ENCODE measurements around the gene BRD4. TPM values are rescaled to one million over a fixed set of nuclear protein-coding genes. Genes with fewer than 3 reads are reported as not detected.

BRD4 gene
- total and polyA plus RNA-seq, 2 donors from 2014 or later = 14.3 to 107 TPM

- H3K27me3 ChIP-seq (ENCODE audit: control insufficient read depth, insufficient read depth, low read length) = no peaks in the 10 kb centered on the region
- no peak overlapping the region for H3K9ac ChIP-seq (ENCODE audit: low read length in 3 of 3)
- H3K4me1 ChIP-seq (ENCODE audit: control insufficient read depth in 2 of 3, insufficient read depth in 2 of 3, low read depth in 1 of 3, low read length in 3 of 3) = peaks cover 0 to 66% (median 65%) of the 10 kb centered on the region in 3 donors
- H3K36me3 ChIP-seq (ENCODE audit: control insufficient read depth in 2 of 3, insufficient read depth in 3 of 3, low read length in 3 of 3) = no peaks in the 10 kb centered on the region
- TF ChIP-seq CTCF (IDR thresholded peaks at IDR 0.05; ENCODE audit: borderline replicate concordance, extremely low read depth, insufficient read depth) = no peak
- no peak for DNase-seq
- no peak overlapping the region for H3K27ac ChIP-seq (ENCODE audit: low read depth in 2 of 2, low read length in 2 of 2)
- FAIRE-seq = no peak
- H3K4me3 ChIP-seq (ENCODE audit: low read length in 3 of 3) = no peak overlapping the region
- intact Hi-C loops (cut with DNase I) = no loop called here
- H3K9me3 ChIP-seq (ENCODE audit: control insufficient read depth in 2 of 3, insufficient read depth in 1 of 3, low read length in 3 of 3) = no peaks in the 10 kb centered on the region
Measured at GRCh38 chr19:15285896-15286591, 46.3 kb downstream of the BRD4 start.

GRCh38 chr19:15284896-15285295, 47.4 kb downstream of the BRD4 start:
- peaks cover 0 to 74% (median 71%) of the 10 kb centered on the region in 3 donors for H3K4me1 ChIP-seq (ENCODE audit: control insufficient read depth in 2 of 3, insufficient read depth in 2 of 3, low read depth in 1 of 3, low read length in 3 of 3)
- no peak for DNase-seq
- FAIRE-seq = no peak
- H3K4me3 ChIP-seq (ENCODE audit: low read length in 3 of 3) = peak overlapping the region in 1 of 3 donors; percentile 29
- H3K36me3 ChIP-seq (ENCODE audit: control insufficient read depth in 2 of 3, insufficient read depth in 3 of 3, low read length in 3 of 3) = no peaks in the 10 kb centered on the region
- no peaks in the 10 kb centered on the region for H3K9me3 ChIP-seq (ENCODE audit: control insufficient read depth in 2 of 3, insufficient read depth in 1 of 3, low read length in 3 of 3)
- H3K27ac ChIP-seq (ENCODE audit: low read depth in 2 of 2, low read length in 2 of 2) = no peak overlapping the region
- no peaks in the 10 kb centered on the region for H3K27me3 ChIP-seq (ENCODE audit: control insufficient read depth, insufficient read depth, low read length)
- intact Hi-C loops (cut with DNase I) = no loop called here
- H3K9ac ChIP-seq (ENCODE audit: low read length in 3 of 3) = no peak overlapping the region
- no peak for TF ChIP-seq CTCF (IDR thresholded peaks at IDR 0.05; ENCODE audit: borderline replicate concordance, extremely low read depth, insufficient read depth)

GRCh38 chr19:15284091-15284490, 48.2 kb downstream of the BRD4 start:
- intact Hi-C loops (cut with DNase I) = no loop called here
- no peak for DNase-seq
- FAIRE-seq = no peak
- peak overlapping the region in 1 of 3 donors; percentile 29 for H3K9ac ChIP-seq (ENCODE audit: low read length in 3 of 3)
- H3K4me1 ChIP-seq (ENCODE audit: control insufficient read depth in 2 of 3, insufficient read depth in 2 of 3, low read depth in 1 of 3, low read length in 3 of 3) = peaks cover 0 to 75% (median 72%) of the 10 kb centered on the region in 3 donors
- H3K27me3 ChIP-seq (ENCODE audit: control insufficient read depth, insufficient read depth, low read length) = no peaks in the 10 kb centered on the region
- H3K36me3 ChIP-seq (ENCODE audit: control insufficient read depth in 2 of 3, insufficient read depth in 3 of 3, low read length in 3 of 3) = no peaks in the 10 kb centered on the region
- H3K9me3 ChIP-seq (ENCODE audit: control insufficient read depth in 2 of 3, insufficient read depth in 1 of 3, low read length in 3 of 3) = no peaks in the 10 kb centered on the region
- H3K4me3 ChIP-seq (ENCODE audit: low read length in 3 of 3) = no peak overlapping the region
- no peak for TF ChIP-seq CTCF (IDR thresholded peaks at IDR 0.05; ENCODE audit: borderline replicate concordance, extremely low read depth, insufficient read depth)
- no peak overlapping the region for H3K27ac ChIP-seq (ENCODE audit: low read depth in 2 of 2, low read length in 2 of 2)

All from kidney (tissue), 14 donors.